ENCODE results near the gene TRIM51. TPM values are rescaled to one million over a fixed set of nuclear protein-coding genes. Genes with fewer than 3 reads are reported as not detected.
"Not testable (repeated sequence)": the region's sequence is repeated elsewhere in the genome, so short reads cannot be mapped to it uniquely, and the experiment has no call there.

Gene TRIM51
- total RNA-seq, 1 donor from 2014 or later, result not detected

DNA sequence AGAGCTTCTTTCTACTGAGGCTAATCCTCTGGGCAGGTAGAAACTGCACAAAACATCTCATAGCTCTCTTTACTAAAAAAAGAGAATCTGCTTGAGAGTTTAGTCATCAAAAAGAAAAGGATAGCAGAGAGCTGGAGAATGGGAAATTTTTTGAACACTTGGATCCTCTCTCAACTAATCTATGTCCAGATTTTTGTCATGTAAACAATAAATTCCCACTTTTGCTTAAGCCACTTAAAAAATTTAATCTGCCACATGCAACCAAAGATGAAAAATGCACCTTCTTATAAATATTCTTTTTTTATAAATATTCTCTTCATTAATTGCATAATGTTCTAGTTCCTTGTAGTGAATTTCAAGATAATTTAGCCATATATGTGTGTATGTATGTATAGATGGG, 34.1 kb upstream of the TRIM51 start:
- TF ChIP-seq, protein P1, sequence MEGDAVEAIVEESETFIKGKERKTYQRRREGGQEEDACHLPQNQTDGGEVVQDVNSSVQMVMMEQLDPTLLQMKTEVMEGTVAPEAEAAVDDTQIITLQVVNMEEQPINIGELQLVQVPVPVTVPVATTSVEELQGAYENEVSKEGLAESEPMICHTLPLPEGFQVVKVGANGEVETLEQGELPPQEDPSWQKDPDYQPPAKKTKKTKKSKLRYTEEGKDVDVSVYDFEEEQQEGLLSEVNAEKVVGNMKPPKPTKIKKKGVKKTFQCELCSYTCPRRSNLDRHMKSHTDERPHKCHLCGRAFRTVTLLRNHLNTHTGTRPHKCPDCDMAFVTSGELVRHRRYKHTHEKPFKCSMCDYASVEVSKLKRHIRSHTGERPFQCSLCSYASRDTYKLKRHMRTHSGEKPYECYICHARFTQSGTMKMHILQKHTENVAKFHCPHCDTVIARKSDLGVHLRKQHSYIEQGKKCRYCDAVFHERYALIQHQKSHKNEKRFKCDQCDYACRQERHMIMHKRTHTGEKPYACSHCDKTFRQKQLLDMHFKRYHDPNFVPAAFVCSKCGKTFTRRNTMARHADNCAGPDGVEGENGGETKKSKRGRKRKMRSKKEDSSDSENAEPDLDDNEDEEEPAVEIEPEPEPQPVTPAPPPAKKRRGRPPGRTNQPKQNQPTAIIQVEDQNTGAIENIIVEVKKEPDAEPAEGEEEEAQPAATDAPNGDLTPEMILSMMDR (IDR thresholded peaks at IDR 0.05; ENCODE audit: insufficient read depth, low read depth, low read length), result no peak
- no peak for TF ChIP-seq EZH2 (IDR thresholded peaks at IDR 0.05; ENCODE audit: insufficient read depth, low read length)
- Mint-ChIP-seq H3K4me3 (ENCODE audit: unreplicated experiment) (no peak overlapping the region), H3K27ac (ENCODE audit: unreplicated experiment) (no peak overlapping the region), H3K27me3 (ENCODE audit: low read depth, unreplicated experiment) (no peaks in the 10 kb centered on the region), H3K36me3 (ENCODE audit: low read depth, unreplicated experiment) (no peaks in the 10 kb centered on the region), H3K9me3 (ENCODE audit: unreplicated experiment) (no peaks in the 10 kb centered on the region), H3K4me1 (ENCODE audit: low read depth, unreplicated experiment) (no peaks in the 10 kb centered on the region)
- Histone ChIP-seq H3K27me3 (ENCODE audit: insufficient read depth, low read length) (no peaks in the 10 kb centered on the region), H3K79me2 (ENCODE audit: insufficient read depth, low read length) (no peaks in the 10 kb centered on the region), H3K4me3 (ENCODE audit: insufficient read depth, low read depth, low read length) (no peak overlapping the region), H3K4me2 (ENCODE audit: low read length) (no peak overlapping the region), H3K36me3 (ENCODE audit: insufficient read depth, low read length) (no peaks in the 10 kb centered on the region), H2AFZ (ENCODE audit: low read depth, low read length) (no peak overlapping the region), H3K4me1 (ENCODE audit: insufficient read depth, low read length) (no peaks in the 10 kb centered on the region), H3K27ac (ENCODE audit: low read depth, low read length) (no peak overlapping the region), H3K9ac (ENCODE audit: low read length) (no peak overlapping the region), H4K20me1 (ENCODE audit: insufficient read depth, low read length) (no peaks in the 10 kb centered on the region), H3K9me3 (ENCODE audit: insufficient read depth, low read depth, low read length) (no peaks in the 10 kb centered on the region)
- no peak for FAIRE-seq
- DNase-seq (ENCODE audit: low read depth), result no peak

GRCh38 chr11:55852141-55852540, 31.0 kb upstream of the TRIM51 start:
- H3K4me3 ChIP-seq (ENCODE audit: insufficient read depth, low read depth, low read length), result no peak overlapping the region
- Mint-ChIP-seq H3K9me3 (ENCODE audit: unreplicated experiment) (no peaks in the 10 kb centered on the region), H3K27ac (ENCODE audit: unreplicated experiment) (no peak overlapping the region), H3K27me3 (ENCODE audit: low read depth, unreplicated experiment) (no peaks in the 10 kb centered on the region), H3K36me3 (ENCODE audit: low read depth, unreplicated experiment) (no peaks in the 10 kb centered on the region), H3K4me1 (ENCODE audit: low read depth, unreplicated experiment) (no peaks in the 10 kb centered on the region), H3K4me3 (ENCODE audit: unreplicated experiment) (no peak overlapping the region)
- H4K20me1 ChIP-seq (ENCODE audit: insufficient read depth, low read length), result no peaks in the 10 kb centered on the region
- H3K27ac ChIP-seq (ENCODE audit: low read depth, low read length), result no peak overlapping the region
- H3K4me1 ChIP-seq (ENCODE audit: insufficient read depth, low read length), result no peaks in the 10 kb centered on the region
- no peaks in the 10 kb centered on the region for H3K79me2 ChIP-seq (ENCODE audit: insufficient read depth, low read length)
- no peaks in the 10 kb centered on the region for H3K36me3 ChIP-seq (ENCODE audit: insufficient read depth, low read length)
- no peak overlapping the region for H3K4me2 ChIP-seq (ENCODE audit: low read length)
- H3K9me3 ChIP-seq (ENCODE audit: insufficient read depth, low read depth, low read length), result no peaks in the 10 kb centered on the region
- no peak overlapping the region for H3K9ac ChIP-seq (ENCODE audit: low read length)
- DNase-seq (ENCODE audit: low read depth) (no peak), FAIRE-seq (no peak)
- no peaks in the 10 kb centered on the region for H3K27me3 ChIP-seq (ENCODE audit: insufficient read depth, low read length)
- H2AFZ ChIP-seq (ENCODE audit: low read depth, low read length), result no peak overlapping the region
- TF ChIP-seq EZH2 (IDR thresholded peaks at IDR 0.05; ENCODE audit: insufficient read depth, low read length), result no peak
- TF ChIP-seq, protein P1 (IDR thresholded peaks at IDR 0.05; ENCODE audit: insufficient read depth, low read depth, low read length), result no peak

DNA sequence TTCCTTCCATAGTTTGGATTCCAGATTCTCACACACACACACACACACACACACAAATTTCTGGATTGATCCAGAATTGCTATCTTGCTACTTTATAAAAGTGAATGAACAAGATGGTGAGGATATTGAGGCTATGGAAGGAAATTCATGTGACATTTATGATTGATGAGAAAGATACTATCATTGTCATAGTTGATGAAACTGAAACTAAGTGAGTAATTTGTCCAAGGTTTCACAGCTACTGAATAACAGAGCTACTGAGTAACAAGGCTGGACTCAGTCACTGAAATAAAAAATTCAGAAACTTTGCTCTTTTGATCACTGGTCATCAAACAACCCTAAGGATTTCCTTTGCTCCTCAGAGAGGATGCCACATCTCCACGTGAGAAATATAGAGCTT, 28.4 kb upstream of the TRIM51 start:
- Mint-ChIP-seq H3K27me3 (ENCODE audit: low read depth, unreplicated experiment) (no peaks in the 10 kb centered on the region), H3K4me1 (ENCODE audit: low read depth, unreplicated experiment) (no peaks in the 10 kb centered on the region), H3K36me3 (ENCODE audit: low read depth, unreplicated experiment) (no peaks in the 10 kb centered on the region), H3K9me3 (ENCODE audit: unreplicated experiment) (no peaks in the 10 kb centered on the region), H3K27ac (ENCODE audit: unreplicated experiment) (no peak overlapping the region), H3K4me3 (ENCODE audit: unreplicated experiment) (no peak overlapping the region)
- H2AFZ ChIP-seq (ENCODE audit: low read depth, low read length), result no peak overlapping the region
- H3K27me3 ChIP-seq (ENCODE audit: insufficient read depth, low read length), result no peaks in the 10 kb centered on the region
- H3K4me2 ChIP-seq (ENCODE audit: low read length), result no peak overlapping the region
- no peaks in the 10 kb centered on the region for H3K36me3 ChIP-seq (ENCODE audit: insufficient read depth, low read length)
- no peak for DNase-seq (ENCODE audit: low read depth)
- H3K79me2 ChIP-seq (ENCODE audit: insufficient read depth, low read length), result no peaks in the 10 kb centered on the region
- no peak overlapping the region for H3K27ac ChIP-seq (ENCODE audit: low read depth, low read length)
- H3K9ac ChIP-seq (ENCODE audit: low read length), result no peak overlapping the region
- H3K9me3 ChIP-seq (ENCODE audit: insufficient read depth, low read depth, low read length), result no peaks in the 10 kb centered on the region
- H4K20me1 ChIP-seq (ENCODE audit: insufficient read depth, low read length), result no peaks in the 10 kb centered on the region
- TF ChIP-seq, protein P1 (IDR thresholded peaks at IDR 0.05; ENCODE audit: insufficient read depth, low read depth, low read length), result no peak
- TF ChIP-seq EZH2 (IDR thresholded peaks at IDR 0.05; ENCODE audit: insufficient read depth, low read length), result no peak
- H3K4me1 ChIP-seq (ENCODE audit: insufficient read depth, low read length), result no peaks in the 10 kb centered on the region
- no peak overlapping the region for H3K4me3 ChIP-seq (ENCODE audit: insufficient read depth, low read depth, low read length)
- FAIRE-seq, result no peak

DNA sequence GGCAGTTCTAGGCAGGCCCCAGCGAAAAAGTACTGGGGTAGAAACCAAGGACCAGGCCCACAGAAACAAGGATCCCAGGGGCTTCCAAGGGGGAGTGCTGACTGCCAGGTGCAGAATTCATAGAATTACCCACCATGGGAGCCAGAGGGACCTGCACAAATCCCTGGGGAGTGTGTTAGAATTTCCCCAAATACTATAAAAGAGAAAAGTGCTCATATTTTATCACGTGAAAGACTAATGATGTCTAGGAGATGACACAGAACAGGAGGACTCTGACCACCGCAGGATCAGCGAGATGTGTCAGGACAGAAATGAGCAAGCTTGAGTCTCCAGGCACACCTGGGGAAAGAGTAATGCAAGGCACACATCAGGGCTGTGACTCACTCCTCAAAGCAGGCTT, 15.7 kb upstream of the TRIM51 start:
- peaks cover 11% of the 10 kb centered on the region for H3K9me3 Mint-ChIP-seq (ENCODE audit: unreplicated experiment)
- not testable (repeated sequence) for H3K27ac Mint-ChIP-seq (ENCODE audit: unreplicated experiment); H3K79me2 ChIP-seq (ENCODE audit: insufficient read depth, low read length); DNase-seq (ENCODE audit: low read depth); H2AFZ ChIP-seq (ENCODE audit: low read depth, low read length); H3K4me1 ChIP-seq (ENCODE audit: insufficient read depth, low read length); H3K36me3 Mint-ChIP-seq (ENCODE audit: low read depth, unreplicated experiment); H3K4me1 Mint-ChIP-seq (ENCODE audit: low read depth, unreplicated experiment); H3K36me3 ChIP-seq (ENCODE audit: insufficient read depth, low read length); FAIRE-seq; H3K27ac ChIP-seq (ENCODE audit: low read depth, low read length); H4K20me1 ChIP-seq (ENCODE audit: insufficient read depth, low read length); H3K4me2 ChIP-seq (ENCODE audit: low read length); H3K9me3 ChIP-seq (ENCODE audit: insufficient read depth, low read depth, low read length); H3K27me3 Mint-ChIP-seq (ENCODE audit: low read depth, unreplicated experiment); H3K9ac ChIP-seq (ENCODE audit: low read length); H3K4me3 Mint-ChIP-seq (ENCODE audit: unreplicated experiment); H3K27me3 ChIP-seq (ENCODE audit: insufficient read depth, low read length); H3K4me3 ChIP-seq (ENCODE audit: insufficient read depth, low read depth, low read length)
